Stimulated activated CD4-positive, alpha-beta T cell treated with anti-CD3 and anti-CD28 coated beads, Interleukin-12 subunit alpha, Interleukin-12 subunit beta, amount 100 ng/mL, for 48 hours (primary cell): ENCODE results near the gene OPCML.

Source experiments
- DNase-seq, 3 donors: peaks; one replicate each; pipeline ENCODE4 v3.0.0-alpha.2; 2020; ENCODE audit warnings: low read depth in 2 of 3, low spot score in 1 of 3

The OPCML gene

DNA sequence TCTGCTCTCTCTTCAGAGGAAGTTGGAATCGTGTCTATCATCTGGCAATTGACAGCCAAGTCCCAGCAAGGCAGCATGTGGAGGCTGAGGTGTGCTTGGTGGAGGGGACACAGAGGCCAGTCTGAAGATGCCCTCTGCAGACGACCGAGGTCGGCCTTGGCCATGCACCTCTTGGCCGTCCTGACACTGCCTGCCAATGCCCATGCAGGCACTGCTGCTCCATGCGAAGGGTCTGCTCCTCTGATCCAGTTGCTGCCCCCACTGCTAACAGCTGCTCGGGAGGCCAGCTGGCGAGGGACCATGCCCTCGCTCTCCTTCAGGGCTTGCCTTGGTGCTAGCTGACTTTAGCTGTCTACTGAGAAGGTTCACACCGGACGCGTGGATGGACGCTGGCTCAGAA, 527.9 kb downstream of the OPCML start:
- no peak for DNase-seq

DNA sequence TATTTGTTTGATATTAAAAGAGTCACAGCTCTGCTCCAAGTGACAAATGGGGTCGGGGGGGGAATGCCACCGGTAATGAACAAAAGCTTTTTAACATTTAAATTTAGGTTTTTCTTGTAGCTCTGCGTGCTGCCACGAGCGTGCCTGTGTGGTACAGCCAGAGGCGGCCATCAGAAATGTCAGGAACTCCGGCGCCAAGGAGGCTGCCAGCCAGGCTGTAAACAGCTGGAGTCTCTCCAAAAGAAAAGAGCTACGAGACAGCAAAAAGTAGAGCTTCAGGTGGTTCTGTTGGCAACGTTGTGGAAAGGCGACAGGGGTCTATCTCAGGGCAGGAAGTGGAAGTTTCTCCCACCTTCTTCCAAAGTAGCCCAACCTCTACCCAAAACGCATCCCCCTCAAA, 532.8 kb downstream of the OPCML start:
- DNase-seq: no peak

DNA sequence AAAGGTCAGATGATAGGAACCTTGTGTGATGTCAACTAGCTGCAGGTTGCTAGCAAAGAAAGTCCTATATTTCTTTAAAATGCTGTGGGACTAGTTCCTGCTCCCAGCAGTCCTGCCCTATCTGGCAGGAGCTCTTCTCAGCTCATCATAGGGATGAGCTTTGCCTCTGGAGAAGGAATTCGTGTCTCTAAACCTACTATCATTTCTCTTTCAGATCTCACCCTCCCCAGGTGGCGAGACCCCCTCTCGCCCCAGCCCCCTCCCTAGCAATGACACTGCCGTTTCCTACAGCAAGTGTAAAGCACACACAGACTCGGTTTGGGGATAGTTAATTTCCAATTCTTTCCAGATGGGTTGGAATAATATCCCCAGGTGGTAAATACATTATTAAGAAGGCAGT, 533.3 kb downstream of the OPCML start:
- no peak for DNase-seq

DNA sequence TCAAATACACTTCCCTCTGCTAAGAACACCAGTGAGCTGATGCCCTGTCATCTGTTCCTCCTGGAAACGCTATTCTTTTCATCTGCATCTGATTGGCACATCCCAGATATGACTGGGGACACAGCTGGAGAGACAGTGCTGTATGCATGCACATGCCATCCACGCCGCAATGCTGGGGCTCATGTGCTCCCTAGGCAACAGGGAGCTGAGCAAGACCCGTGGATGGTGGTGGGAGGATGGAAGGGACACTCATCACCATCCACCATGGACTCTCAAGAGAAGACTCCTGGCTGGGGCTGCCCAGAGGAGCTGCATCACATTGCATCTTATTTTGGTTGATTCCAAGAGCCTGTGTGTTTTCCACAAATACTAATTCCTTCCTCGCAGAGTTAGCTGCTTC, 534.9 kb downstream of the OPCML start:
- DNase-seq: no peak

DNA sequence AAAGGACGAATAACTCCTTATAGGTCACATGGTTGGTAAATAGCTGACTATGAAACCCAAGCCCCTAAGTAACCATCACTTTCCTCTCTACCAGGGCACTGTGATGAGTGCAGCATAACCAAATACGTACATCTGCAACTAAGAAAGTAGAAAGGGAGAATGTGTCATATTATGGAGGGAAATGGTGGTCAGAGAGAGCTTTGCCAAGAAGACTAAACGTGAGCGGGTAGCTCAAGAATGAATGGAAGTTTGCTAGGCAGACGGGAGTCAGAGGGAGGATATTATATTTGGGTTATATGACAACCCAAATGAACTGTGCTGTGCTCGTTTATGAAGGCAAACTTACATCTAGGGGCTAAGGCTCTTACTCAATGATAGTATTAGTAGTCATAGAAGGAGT, 537.3 kb downstream of the OPCML start:
- no peak for DNase-seq

DNA sequence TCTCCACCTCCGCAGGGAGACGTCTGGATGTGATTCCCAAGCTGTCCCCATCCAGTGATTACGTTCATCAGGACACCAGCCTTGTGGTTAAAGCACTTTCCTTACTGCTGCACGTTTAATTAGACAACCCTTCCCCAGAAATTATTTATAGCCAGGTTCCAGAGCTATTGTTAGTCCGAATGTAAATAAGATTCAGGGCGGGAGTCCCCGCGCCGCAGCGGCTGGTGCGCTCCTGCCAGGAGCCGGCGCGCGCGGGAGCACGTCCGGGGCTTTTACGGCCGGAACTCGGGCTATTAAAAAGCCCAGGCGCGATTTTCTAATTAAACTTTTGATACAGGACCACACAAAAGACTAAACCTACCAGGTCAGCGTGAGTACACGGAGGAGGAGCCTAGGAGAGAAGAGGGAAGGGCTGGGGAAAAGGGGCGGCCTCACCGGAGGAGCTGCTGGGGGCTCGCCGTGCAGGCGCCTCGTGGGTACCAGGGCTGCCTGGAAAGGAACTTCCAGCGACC, 538.3 kb downstream of the OPCML start:
- DNase-seq: no peak

DNA sequence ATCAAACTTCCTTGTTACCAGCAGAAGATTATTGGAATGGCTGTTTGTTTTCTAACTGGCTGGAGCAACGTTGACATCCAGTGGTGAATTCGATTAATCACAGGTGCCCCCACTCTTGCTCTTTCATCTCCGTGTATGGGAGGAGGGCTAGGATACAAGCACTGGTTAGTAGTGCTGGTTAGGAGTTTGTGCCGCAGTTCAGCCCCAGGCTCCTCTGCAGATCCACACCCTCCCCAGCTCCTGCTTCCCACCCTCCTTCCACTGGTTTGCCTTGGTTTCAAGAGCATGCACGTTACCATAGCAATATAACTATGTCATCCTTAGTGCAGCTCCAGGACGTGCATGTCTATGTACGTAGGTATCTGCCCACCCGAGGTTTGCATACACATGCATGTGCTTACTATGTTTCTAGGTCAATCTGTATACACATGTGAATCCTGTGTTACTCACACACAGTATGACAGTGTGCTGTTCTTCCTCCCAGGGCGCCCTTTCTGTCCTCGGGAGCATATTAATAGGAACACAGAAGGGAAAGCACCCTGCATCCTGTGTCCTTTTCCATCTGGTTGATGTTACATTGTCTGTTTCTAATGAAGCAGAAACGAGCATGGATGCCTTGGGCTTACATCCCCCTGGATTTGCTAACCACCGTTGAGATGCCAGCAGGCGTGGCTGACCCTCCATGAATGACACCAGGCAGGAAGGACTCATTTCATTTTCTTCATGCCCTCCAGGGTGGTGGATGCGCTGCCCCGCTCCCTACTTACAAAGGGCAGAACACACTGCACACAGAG, 539.3 kb downstream of the OPCML start:
- no peak for DNase-seq

DNA sequence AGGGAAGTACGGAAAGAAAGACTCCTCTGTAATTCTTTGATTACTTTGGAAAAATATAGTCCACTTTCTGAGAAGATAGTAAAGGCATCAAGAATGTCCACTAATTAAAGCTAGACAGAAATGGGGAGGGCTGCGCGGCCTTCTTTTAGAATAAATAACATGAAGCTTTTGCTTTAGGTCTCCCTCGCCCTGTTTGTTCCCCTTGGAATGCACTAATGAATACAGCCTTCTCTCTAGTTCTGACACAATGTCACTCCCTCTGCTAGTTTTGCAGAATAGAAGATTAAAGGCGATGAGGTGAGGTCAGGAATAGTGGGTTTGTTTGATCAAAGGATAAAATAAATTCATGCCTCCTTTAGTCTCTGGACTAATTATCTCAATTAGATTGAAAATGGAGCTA, 543.9 kb downstream of the OPCML start:
- no peak for DNase-seq

DNA sequence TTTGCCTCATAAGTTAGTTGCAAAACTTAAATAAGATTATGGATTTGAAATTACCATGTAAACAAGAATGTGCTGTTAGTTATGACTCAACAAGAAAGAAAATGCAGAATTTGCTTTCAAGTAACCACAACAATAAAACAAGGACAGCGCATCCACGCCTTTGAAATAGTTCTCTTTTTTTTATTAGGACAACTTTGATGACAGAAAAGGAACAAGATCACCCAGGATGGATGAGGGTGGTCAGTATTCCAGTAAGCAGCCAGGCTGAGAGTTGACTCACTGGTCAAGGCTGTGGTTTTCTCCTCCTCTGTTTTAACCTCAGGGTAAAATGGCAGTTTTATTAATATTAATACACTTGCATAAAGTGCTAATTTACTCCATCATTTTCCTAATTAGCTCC, 544.4 kb downstream of the OPCML start:
- DNase-seq: no peak

DNA sequence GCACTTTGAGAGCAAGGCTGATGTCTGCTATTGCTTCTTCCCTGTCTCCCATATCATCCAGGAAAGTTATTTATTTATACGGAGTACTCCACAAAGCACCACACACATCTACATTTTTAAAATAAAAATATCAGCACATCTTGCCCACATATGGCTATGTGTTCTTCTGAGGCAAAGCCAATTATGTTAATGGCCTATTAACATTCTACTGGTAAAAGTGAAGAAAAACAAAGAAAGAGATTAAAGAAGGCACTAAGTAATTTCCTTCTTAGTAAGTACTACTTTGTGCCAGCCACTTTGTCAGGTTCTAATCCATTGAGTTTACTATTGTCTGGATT, 548.7 kb downstream of the OPCML start:
- no peak for DNase-seq

DNA sequence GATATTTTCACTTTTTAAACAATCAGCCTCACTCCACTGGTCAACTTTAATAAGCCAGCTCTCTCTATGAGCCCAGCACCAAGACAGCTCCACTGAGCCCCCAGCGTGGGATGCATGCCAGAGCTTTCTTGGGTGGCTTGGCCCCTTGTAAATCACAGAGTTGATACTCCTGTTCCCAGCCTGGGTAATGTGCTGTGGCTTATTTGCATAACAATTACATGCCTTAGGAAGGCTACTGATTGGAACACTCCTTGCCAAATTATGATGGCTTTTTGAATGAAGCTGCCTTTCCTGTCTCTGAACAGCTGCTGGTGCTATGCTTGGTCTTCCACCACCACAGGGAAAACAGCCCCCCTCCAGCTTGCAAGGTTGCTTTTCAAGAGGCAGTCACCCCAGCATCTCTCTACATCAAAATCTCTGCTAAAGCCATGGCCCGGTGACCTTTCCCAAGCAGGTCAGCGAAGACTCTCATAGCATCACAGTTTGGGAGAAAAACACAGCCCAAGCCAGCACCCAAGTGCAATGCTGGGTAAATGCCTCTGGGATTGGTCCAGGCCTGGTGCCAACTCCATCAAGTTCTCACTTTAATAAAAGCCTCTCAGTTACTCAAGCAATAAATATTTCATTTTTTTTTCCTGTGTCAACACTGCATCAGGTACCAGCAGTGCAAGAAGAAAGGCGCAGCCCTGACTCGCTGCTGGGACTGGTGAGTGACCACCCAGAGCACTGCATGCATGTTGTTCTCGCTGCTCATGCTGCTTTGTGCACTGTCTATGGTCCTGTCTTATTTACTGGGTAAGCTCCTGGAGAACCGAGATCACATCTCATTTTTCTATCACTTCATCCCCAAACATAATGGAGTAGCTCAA, 549.3 kb downstream of the OPCML start:
- no peak for DNase-seq

DNA sequence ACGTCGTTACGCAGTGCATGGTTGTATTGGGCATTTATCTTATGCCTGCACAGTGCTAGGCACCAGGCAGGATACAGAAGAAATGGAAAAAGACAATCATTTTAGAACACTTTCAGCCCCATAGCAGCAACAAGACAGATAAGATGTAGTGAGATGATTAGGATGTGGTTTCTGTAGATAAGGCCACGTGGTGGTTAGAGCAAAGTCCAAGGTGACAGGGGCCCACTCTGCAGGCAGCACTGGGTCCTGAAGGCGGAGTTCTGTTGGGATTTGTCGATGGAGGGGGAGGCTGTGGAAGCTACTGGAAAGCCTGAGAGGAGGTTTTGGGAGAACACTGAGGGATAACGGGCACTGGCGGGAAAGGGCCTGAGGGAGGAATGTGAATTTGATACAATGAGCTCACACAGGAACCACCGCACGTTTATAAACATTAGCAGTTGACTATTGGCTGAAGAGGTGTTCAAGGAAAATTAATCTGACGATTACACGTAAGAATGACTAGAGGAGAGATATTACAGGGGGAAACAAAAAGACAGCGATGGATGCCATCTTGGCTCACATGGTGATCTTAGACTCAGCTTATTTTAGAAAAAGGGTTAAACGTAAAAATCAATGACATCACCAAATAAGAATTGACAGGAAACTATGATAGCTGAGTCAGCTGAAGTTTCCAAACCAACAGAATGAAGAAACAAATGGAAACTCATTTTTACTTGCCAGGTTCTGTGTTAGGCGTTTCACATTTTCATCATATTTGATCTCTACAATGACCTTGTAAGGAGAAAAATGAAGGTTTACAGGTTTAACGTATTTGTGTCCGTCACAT, 551.0 kb downstream of the OPCML start:
- no peak for DNase-seq

DNA sequence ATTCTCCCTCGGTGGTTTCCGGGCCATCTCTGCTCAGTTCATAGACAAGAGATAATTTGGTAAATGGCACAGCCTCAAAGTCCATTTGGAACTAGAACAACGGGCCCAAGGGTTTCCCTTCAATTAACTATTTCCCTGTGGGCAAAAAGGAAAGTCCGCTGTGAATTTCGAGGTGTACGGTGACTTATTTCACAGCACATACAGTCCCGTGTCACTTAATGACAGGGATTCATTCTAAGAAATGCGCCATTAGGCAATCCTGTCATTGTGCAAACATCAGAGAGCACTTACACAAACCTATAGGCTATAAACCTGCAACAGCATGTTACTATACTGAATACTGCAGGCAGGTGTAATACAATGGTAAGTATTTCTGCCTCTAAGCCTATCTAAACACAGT, 551.6 kb downstream of the OPCML start:
- DNase-seq: no peak

DNA sequence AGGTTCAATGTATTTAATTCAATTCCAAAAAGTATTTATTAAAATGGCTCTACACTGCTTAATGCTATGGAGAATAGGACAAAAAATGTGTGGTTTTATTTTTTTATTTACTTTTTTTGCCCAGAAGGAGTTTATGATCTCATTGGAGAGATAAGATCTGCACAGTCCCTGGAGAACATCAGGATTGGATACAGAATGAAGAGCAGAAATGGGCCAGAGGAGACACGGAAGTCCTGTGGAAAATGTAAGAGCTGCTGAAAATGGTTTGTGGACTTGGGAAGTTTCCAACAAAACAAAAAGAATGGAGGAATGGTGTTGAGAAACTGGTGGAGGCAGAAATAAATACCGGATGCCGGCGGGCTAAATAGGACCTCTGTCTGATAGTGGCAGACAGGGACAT, 554.6 kb downstream of the OPCML start:
- no peak for DNase-seq

DNA sequence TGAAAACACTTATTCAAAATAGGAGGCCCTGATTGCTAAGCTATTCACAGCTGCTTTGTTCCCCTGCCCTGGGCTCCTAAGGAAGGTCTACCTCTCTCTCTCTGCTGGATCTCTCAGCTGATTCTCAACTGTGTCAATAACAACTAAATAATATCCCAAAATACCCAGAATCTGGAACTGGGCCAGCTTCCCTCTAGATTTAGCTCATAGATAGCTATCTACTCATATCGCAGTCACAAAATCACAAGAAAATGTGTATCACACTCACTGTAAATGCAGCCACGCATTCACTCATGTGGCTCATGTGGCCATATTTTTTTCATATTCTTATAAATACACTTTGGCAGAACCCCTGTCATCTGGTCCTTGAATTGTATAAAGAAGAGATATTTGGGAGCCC, 555.1 kb downstream of the OPCML start:
- no peak for DNase-seq

DNA sequence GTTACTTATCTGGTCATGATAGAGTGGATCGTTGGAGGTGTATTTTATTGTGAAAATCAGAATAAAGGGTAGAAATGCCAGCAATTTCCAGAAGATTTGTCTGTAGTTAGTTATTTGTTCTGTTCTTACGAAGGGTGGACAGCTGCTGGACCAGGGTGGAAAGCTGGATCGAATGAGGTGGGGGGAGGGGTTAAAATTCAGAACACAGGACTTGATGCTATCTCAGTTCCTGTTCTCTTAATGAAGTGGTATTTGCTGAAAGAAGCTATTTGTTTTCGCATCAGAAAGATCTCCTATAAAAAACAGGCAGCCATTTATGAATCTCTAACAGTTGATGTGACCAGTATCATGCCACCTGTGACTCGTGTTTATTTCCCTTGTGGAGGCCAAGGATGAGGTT, 556.2 kb downstream of the OPCML start:
- DNase-seq: no peak

DNA sequence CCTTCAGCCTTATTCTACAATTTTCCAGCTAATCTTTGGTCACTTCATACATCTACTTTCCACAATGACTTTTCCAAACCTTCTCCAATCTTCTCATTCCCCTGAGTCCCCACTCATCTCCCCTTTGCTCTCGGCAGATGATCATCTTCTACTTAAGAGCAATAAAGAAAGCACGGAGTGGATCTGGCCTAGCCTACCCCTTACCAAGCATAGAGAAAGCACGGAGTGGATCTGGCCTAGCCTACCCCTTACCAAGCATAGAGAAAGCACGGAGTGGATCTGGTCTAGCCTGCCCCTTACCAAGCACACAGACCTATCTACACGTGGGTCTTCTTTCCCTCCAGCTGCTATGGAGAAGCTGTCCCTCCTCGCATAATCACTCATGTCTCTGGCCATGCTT, 558.6 kb downstream of the OPCML start:
- no peak for DNase-seq

DNA sequence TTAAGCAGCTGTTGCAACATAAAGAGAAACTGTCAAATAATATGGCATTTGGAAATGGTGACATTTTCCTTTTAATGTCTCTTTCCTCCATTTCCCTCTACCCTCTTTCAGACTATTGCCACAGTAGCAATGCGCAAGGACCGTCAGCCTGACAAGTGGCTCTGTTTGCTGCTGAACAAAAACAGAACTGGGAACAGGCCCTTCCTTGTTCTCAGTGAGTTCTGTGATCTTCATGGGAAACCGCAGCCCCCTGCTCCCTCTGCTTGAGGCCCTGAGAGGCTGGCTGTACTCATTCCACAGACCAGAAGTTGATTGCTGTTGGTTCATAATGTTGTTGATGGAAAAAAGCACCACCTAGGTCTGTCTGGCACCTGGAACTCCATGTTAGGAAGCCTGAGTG, 559.7 kb downstream of the OPCML start:
- DNase-seq: no peak

DNA sequence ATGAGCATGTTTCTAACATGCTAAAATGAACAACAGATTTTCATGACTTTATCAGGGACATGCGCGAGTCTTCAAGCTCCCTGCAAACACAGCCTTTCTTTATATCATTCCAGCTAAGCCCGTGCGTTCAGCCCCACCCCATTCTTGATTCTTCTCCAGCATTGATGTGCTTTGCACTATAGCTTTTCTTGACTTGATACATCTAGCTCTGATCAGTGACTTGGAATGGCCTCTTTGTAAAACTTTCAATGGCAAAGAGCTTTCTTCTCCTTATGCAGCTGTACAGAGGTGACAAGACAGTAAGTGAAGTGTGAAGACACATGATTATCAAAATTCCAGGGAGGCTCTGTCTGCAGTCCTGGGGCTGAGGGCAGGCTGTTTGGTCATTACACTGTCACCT, 561.0 kb downstream of the OPCML start:
- DNase-seq: no peak

DNA sequence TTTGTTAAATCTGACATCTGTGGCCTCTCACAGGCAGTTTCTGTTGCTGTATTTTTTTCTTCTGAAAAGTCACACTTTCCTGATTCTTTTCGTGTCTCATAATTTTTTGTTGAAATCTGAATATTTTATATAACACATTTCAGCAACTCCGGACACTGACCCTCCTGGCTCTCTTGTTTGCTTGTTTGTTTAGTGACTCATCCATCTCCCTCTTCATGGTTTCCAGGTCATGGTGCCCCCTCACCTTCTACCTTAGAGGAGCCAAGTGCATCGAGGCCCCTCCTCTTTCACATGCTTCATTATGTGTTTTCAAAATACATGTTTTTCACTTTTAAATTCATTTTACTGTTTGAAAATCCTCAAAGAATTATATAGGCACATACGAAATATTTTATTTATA, 562.4 kb downstream of the OPCML start:
- DNase-seq: no peak

DNA sequence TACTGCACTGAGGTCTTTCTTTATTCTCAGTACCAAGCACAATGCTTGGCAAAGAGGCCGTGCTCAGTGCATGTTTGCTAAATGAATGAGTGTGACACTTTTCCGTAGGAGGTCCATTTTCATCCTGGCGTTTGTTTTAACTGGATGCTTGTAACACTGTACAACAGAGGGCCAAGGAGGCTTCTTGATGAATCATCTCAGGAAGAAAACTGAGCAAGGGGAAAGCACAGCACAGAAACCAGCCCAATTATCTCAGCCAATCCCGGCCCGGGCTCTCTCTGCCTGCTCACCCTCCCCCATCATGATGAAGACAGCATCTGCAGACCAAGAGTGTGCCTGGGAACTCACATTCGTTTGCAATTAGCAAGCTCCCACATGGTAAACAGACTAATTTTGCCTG, 570.3 kb downstream of the OPCML start:
- DNase-seq: no peak

DNA sequence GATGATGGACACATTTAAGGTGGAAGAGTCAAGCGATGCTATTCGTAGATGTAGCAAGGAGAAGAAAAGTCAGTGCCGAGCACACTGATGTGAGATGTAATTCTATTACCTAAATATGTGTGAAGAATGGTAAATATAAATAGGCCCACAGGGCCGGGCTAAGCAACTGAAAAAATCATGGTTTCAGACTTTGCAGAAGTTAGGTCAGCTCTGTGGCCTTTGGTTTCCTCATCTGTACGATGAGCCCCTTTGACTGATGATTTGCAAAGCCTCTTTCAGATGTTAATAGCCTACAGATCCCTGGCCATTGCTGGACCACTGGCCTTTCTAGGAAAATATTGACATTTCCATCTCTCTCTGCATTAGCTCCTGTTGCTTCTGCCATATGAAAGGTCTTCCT, 570.8 kb downstream of the OPCML start:
- no peak for DNase-seq
